Suppressor macrophage treated with lipopolysaccharide for 1 hour (primary cell): ENCODE results near the gene TMEM127.

ENCODE experiments used
- DNase-seq, 3 donors: peaks; one replicate each; pipeline ENCODE4 v3.0.0-alpha.2; 2020 to 2022

The TMEM127 gene

DNA sequence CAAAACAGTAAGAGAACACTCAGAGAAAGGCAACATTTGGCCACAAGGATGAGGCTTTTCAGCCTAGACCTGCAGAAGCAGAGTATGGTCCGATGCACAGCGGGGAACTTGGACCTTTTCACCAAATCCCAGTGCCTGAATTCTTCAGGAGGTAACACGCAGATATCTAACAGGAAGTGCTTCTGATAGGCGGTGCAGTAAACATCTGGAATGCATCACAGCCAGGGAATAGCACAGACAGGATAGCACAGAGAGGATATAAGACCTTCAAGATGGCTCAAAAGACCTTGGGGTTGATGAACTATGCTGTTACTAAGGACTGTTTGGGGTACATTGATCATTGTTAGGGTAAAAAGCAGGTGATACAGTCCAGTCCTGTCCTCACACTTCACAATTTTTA lies 1.7 kb downstream of the TMEM127 start:
- no peak for DNase-seq

DNA sequence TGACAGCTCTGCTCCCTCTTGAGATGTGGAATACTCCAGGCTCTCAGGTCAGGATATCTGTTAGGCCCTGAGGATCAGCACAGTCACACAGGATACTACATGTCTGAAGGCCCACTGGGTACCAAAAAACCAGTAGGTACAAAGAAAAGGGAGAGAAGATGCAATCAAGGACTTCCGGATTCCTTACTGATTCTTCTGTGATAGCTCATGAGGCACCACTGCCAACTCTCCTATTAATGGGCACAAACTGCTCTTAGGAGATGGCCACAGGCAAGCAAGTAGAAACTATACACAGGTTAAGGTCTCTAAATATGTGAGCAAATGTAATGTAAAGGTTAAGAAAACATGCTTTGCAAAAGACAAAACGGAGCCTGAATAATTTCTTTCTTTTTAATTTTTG lies 3.5 kb downstream of the TMEM127 start:
- no peak for DNase-seq

DNA sequence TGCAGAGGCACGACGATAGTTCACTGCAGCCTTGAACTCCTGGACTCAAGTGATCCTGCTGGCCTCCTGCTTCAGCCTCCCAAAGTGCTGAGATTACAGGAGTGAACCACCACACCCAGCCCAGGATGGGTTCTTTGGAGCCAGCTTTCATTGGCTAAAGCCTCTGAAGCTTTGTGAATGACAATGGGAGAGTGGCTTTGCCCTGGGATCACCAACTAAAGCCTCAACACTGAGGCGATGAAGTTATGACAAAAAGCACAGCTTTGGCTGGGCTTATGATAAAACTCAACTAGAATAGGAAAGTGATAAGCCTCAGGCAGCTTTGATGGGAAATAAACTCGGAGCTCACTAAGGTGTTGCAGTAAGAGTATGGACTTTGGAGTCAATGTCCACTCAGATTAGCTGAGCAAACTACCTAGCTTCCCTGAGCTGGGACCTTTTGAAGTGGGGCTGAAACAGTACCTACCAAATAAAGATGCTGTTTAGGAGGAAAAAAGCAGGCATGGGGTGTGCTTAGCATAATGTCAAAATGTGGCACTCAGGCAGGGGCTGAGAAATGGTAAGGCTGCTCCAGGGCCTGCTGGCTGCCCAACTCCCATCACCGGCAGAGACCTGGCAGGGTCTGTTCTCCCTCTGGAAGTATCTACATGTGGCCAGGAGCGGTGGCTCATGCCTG lies 4.3 kb downstream of the TMEM127 start:
- no peak for DNase-seq

DNA sequence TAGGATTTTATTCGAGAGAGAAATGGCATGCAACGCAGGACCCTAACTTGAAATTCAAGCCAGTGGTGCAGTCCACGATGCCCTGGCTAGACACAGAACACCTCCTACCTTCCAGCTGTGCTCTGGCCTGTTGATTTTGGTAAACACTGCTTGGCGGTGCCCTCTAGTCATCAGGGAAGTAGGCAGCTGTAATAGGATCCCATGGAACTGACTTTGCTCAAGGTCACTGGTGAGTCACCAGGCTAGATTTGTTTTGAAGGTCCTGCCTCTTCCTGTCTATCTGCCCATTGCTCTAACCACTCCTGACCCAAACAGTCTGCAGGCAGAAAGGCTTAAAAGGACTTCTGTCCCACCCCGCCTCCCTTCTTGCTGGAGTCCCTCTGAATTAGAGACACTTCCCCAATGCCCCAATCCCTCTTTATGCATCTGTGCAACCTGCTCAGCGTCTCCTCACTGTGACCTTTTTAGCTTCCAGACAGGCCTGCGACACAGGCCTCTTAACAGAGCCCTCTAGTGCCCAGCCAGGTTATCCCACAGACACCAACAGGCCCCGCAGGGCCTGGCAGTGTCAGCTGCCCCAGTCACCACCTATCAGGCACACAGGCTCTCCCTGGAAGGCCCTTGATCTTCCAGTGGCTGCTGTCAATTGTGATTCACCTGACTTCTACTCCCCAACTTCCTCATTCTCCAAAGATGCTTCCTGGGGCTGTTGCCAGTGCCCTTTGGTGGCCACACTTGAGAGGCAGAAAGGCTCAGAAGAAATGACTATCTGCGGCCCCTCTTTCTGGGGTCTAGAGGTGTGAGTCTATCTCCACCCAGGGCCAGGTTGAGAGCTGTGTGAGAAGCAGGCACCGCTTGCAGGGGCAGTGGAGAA lies 5.2 kb downstream of the TMEM127 start:
- peak; percentile 78 to 83 (median 83) for DNase-seq

DNA sequence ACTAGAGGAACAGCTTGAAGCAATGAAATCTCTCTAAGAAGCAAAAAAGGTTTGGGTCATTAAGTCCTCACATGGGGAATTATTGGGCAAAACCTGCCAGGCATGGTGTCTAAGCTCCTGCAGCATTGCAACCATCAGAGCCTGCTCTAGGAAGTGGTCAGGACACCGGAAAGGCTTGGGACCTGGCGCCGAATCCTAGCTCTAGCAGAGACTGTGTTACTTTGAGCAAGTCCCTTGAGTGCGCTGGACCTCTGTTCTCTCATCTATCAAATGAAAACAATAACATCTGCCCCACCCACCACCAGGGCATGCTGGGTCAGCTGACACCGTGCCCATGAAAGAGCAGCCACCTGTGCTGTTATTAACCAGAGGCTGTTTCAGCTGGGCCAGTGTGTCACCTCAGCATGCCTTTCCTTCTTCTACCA lies 6.3 kb downstream of the TMEM127 start:
- DNase-seq = no peak

DNA sequence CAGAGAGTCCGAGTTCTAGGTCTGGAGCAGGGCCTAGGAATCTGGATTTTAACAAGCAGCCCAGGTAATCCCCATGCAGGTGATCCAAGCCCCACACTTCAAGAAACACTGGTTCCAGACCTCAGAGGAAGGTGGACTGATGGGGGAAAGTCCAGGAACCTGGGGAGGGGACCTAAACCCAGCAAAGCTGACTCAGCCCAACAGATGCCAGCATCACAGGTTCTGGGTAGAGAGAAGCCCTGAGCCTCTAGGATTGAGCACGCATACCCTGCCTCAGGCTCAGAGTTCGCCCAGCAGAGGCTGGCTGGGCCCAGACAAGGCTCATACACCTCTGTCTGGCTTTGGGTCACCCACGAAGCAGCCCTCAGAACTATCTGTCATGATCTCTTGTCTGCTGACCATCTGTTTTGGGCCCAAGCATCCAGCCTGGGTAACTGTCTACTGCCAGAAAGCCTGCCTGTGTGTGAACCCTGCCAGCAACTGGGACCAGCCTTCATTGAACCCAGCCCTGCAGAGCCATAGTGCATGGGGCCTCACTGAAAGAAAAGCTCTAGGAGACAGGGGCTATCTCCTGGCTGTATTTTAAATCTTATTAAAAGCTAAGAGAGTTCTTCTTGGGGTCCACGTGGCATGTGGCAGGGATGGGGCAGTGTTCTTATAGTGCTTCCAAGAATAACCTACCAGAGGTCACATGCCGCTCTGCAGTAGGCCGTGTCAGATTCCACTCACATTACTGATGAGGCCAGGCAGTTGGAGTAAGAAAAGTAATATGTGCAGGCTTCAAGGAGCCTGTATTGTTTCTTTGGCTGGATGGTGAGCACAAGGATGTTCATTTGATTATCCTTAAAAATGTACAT lies 7.4 kb downstream of the TMEM127 start:
- DNase-seq = no peak

DNA sequence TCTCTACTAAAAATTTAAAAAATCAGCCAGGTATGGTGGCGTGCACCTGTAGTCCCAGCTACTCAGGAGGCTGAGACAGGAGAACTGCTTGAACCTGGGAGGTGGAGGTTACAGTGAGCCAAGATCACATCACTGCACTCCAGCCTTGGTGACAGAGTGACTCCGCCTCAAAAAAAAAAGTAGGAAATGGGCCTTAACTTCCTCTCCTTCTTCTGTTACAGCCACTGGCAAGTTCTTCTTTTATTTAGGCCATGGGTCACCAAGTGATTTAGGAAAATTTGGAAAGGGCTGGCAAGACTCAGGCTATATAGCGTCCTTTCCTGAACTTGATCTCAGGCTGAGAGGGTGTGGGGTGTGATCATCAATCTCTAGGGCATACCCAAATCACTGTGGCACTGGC lies 8.1 kb downstream of the TMEM127 start:
- DNase-seq = peak; percentile 76 to 92 (median 86)

DNA sequence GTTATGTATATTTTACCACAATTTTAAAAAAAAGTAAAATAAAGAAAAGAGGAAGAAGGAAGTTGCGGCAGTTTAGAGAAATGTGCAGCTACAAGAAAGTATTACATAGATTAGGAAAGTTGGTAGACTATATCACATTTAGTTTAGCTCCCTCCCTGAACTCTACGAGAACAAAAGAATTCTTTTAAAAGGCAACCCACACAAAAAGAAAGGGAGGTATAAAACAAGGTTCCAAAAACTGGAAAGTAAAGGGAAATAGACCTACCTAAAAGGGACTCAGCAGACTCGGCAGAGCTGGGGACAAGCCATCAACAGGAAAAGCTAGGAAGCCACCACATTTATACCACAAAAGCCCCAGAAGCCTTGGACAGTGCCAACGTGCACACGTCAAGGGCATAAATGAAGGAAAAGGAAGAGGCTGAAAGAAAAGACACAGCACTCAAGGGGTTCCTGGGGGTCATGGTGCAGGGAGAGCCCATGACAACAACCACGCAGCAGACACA lies 9.1 kb downstream of the TMEM127 start:
- peak in 2 of 3 donors; percentile 59 to 69 for DNase-seq

DNA sequence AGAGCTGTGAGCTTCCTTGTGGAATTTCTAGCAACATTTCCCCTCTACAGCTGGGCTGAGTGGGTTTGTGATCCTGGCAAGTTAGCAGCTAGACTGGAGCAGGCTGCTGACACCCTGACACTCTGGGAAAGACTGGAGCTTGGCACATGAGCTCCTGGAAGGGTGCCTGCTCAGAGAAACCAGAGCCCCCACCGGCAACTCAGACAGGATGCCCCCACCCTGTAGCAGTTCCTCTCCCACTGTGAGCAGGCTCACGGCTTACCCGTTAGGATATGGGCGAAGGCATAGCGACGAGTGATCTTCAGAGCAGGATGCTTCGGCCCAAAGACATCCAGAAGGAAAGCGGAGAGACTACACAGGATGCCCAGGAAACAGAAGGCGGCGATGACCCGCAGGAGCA lies 11.2 kb downstream of the TMEM127 start:
- no peak for DNase-seq

DNA sequence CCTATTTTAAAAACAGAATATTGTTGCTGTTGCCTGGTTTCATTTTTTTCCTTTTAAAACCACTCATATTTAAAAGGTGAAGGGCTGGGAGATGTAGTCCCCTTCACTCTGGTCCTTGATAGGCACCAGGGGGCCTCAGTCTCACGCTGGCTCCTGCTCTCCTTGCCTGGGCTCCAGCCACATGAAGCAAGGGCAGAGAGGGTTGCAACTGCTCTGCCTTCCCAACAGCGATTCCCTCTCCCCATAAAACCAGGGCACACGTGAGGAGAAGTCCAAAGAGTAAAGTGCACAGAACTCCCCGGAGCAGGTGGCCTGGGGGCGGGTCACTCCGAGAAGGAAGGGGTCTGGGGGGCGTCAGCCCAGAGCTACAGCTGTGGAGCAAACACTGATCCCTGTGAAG lies 12.8 kb downstream of the TMEM127 start:
- no peak for DNase-seq

DNA sequence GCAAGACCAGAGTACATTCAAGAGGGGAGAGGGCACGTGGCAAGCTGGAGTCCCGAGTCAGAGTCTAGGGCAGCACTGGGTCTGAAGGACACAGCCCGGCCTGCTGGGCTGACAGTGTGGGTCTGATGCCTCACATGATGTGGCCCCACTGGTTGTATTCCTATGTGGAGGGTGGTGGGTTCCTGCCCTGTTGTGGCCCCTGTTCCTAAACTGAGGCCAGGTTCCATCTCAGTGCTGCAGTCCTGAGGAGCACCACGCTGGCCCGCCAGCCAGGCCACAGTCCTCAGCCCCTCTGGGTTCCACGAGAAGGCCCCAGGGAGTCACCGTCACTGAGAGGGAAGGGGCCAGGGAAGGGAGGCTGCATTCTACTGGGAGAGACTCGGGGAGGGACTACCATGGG lies 13.3 kb downstream of the TMEM127 start:
- DNase-seq = no peak

DNA sequence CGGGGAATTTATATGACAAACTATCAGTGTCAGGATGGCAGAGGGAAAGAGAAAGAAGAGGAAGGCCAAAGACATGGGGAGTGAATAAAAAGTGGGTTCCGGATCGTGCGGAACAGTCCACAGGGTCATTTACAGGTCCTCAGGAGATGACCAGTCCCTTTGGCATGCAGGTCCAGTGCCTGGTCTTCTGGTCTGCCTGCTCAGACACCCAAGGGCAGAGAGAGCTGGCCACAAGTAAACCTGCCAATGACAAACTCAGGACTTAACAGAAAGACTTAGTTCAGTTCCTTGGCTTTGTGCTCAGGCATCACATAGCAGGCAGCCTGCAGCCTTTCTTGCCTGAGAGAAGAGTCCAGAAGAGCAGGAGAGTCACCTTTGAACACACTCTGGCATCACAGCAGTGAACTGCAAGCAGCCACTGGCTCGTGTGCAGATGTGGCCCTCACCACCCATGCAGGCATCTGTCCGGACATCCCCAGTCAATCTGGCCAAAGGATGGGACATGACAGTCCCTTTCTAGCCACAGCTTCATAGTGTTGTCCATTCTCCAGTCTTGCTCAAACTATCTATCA lies 14.0 kb downstream of the TMEM127 start:
- peak; percentile 71 to 91 (median 75) for DNase-seq

DNA sequence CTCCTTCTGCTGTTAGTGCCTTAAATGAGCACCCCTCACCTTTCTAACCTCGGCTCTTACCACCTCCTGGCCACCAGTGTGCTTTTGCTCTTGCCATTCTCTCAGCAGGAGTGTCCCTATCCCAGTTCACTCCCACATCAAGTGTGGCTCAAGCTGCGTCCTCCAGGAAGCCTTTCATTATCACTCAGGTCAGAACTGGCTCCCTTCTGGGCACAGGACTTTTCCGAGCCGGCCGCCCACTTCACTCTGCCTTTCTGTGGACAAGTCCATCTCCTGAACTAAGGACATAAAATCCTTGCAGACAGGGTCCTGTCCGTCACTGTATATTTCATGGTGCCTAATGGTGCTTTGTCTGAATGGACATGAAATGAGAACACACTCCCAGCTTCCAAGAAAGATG lies 15.6 kb downstream of the TMEM127 start:
- DNase-seq = no peak

DNA sequence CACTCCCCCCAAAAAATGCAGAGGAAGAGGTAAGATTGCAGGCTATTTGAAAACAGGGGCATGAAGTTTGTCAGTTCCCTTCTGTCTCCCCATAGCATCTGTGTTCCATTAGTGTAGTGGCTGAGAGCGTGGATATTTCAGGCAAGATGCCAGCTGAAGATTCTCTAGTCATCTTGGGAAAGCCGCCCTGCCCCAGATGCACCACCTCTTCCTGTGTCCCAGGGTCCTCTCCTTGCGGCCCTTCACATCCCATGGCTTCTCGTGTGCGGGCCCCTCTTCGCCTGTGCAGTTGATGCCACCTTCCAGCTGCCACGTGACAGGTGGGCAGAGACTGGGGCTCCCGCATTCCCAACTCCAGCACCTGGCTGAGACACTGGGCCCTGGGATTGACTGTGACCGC lies 16.1 kb downstream of the TMEM127 start:
- DNase-seq = no peak

DNA sequence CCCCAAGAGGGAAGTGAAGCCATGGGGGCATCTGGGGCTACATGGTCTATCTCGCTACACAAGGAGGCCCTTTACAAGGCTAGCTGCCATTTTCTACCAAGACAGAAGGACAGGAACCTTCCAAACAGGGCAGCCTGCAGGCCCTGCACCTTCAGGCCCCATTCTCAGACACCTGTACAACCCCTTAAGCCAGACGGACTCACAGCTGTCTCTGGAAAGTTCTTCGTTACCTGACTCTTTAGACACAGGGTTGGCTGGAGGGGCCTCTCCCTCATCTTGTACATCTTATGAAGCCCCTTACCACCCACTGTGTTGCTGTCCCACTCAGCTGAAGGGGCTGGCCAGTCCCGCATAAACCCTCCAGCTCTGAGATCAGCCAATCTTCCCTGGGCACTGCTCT lies 17.2 kb downstream of the TMEM127 start:
- DNase-seq = no peak

DNA sequence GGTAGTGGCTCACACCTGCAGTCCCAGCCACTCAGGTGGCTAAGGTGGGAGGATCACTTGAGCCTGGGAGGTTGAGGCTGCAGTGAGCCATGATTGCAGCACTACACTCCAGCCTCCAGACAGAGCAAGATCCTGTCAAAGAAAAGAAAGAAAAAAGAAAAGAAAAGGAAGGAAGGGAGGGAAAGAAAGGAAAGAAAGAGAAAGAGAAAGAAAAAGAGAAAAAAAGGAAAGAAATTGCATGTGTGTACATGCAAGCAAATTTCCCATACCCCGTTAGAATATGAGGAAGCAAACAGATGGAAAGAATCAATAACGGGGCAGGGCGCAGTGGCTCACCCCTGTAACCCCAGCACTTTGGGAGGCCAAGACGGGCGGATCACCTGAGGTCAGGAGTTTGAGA lies 17.9 kb downstream of the TMEM127 start:
- no peak for DNase-seq

DNA sequence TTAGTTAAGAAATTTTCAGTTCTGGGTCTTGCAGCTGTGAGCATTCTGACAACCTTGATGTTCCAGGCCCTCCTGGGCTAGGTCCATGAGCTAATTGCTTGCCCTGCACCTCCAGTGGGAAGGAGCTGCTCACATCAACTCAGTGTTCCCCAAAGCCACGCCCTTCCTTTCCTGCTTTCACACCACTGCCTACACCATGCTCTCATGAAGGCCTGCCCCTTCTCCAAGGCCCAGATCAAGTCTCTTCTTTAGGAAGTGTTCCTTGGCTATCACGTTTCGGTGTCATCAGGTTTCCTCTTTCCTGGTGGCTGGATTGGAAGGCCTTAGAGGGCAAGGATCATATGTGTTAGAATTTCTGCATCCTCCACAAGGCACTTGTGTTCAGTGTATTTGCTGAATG lies 18.8 kb downstream of the TMEM127 start:
- DNase-seq = peak; percentile 66 to 78 (median 77)

DNA sequence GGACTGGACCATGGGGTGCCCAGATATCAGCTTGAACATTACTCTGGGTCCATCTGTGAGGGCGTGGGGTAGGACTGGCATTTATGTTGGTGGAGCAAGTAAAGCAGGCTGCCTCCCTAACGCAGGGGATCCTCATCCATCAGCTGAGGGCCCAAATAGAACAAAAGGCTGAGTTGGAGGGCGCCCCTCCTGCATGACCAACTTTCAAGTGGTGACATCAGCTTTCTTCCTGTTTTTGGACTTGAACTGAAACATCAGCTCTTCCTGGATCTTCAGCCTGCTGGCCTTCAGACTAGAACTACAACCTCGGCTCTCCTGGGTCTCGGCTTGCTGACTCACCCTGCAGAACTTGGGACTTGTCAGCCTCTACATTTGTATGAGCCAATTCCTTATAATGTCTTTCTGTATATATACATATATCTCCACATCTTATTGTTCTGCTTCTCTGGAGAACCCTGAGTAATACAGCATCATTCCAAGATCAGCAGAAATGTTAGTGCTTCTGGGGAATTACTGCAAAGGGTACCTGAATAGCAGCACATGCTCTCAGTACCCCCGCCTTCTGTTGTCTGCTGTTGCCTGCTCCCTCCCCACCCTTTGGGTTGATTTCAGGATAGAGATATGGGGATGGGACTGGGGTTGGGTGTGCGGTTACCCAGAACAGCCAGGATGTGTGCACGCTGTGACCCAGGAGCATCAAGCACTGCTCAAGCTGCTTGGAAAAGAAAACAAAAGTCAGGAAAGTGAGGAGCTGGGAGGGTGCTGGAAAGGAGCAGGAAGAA lies 20.0 kb downstream of the TMEM127 start:
- peak; percentile 90 to 97 (median 95) for DNase-seq

DNA sequence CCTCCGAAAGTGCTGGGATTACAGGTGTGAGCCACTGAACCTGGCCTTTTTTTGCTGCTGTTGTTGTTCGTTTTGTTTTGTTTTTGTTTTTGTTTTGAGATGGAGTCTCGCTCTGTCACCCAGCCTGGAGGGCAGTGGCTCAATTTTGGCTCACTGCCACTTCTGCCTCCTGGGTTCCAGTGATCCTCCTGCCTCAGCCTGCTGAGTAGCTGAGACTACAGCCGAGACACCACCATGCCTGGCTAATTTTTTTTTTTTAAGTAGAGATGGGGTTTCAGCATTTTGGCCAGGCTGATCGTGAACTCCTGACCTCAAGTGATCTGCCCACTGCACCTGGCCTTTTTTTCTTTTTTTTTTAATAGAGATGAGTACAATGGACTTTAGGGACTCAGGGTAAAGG lies 22.0 kb downstream of the TMEM127 start:
- no peak for DNase-seq

DNA sequence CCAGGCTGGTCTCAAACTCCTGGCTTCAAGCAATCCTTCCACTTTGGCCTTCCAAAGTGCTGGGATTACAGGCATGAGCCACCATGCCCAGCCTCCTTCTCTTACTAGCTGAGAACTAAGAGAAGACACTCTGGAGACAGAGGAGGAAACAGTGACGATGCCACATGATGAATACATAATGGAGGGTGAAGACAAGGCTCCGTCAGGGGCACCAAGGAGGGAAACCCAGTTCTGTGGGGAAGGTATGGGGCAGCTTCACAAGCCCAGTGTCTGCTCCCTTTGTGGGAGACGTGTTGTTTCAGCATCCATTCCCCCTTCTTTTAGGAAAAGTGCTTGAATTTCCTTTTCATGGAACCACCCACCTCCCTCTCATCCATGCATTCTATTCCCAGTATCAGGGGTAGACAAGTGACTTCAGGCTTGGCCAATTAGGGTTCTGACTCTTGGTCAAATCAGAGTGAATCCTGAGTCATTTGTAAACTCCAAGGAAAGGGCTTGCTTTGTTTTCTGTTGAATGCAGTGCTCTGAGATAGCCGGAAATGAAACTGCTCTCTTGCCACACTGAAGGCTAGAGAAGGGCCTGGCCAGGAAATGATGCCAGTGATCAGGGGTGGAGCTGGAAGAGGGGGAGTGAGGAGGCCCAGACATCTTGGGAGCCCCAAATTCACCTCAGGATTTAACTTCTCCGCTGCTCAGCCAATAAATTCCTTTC lies 23.7 kb downstream of the TMEM127 start:
- peak; percentile 91 to 98 (median 95) for DNase-seq

DNA sequence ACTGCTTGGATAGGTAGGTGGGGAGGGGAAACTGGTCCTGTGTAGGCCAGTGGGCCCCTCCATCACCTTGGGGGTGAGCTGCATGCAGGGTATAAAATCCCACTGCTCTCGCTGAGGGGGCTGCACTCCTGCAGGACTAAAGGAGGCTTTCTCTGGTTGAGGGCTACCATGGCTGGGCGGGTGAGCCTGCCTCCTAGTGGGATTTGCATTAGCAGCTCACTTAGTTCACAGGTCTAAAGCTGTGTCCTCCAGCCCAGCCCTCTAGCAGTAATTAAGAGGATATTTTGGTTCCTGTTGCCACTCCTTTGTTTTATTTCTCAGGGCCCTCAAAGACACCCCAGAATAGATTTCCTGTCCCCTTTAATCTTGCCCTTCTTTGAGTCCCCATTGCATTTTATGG lies 24.6 kb downstream of the TMEM127 start:
- no peak for DNase-seq
